Activated T-helper 9 cell treated with anti-CD3 and anti-CD28 coated beads, Interleukin-2, amount 50 U/mL, for 16 hours (primary cell): ENCODE measurements around the gene GLRX5.

Source experiments
- DNase-seq: peaks from one replicate; pipeline ENCODE4 v3.0.0-alpha.2; 2020; ENCODE audit warnings: low read depth

GLRX5 gene

DNA sequence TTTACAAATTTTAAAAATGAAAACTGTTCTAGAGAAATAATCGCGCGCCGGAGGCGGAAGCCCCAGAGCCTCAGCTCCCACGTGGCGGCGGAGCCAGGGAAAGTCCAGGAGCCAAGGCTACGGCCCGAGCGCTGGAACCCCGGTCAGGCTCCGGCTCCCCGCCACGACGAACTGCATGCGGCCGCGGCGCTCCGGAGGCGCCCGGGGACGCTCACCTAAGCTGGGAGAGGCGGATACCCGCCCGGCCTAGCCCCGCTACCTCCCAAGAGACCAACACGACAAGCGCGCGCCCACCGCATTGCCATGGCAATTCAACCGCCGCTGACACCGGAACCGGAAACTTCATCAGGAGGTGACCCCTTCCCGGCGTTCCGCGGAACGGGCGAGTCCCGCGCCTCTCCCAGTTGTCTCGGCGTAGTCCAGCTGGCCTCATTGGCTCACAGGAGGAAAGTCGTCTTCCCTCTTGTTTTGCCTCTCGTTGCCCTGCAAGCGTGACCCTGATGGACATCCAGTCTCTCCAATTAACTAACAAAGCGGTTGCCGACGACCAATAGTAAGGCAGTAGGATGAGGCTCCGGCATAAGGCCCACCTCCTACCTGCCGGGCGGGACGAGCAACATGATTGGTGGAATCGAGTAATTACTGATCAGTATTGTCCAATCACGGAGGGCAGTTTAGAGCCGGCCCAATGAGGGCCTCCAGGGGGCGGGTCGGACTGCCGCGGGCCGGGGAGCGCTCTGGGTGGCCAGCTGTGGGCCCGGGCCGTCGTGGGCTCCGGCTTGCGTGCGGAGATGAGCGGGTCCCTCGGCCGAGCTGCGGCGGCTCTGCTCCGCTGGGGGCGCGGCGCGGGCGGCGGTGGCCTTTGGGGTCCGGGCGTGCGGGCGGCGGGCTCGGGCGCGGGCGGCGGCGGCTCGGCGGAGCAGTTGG, at the start of gene GLRX5:
Gene GLRX5 (plus strand): TSS at position 752 of the 927 bp plus-strand sequence. CDS start 40 bp downstream, at position 792.
- DNase-seq: peak; percentile 96

DNA sequence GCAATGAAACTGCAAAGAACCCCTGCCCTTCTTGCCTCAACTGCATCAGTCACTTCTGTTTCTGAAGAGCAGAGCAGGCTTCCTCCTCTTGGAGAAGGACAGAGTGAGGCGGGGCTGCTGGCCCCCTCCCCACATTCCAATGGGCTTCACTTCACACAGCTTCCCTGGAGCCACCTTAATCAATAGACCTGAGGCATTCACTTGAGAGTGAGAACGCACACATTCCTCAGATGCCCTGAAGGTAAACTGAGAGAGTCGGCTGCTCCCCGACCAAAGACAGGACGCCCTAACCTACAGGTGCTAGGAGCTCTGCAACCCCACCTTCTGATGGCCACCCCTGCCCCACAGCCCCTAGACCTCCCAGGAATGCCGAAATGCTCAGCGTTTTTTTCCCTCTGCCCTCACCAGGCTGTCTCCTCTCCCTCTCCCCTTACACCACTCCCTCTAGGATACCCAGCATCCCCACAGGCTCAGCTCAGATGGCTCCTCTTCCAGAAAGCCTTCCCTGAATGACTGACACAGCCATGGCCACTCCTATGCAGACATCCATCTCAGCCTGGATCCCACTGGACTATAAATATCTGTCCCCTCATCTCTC, 49.5 kb upstream of the GLRX5 start:
- no peak for DNase-seq

DNA sequence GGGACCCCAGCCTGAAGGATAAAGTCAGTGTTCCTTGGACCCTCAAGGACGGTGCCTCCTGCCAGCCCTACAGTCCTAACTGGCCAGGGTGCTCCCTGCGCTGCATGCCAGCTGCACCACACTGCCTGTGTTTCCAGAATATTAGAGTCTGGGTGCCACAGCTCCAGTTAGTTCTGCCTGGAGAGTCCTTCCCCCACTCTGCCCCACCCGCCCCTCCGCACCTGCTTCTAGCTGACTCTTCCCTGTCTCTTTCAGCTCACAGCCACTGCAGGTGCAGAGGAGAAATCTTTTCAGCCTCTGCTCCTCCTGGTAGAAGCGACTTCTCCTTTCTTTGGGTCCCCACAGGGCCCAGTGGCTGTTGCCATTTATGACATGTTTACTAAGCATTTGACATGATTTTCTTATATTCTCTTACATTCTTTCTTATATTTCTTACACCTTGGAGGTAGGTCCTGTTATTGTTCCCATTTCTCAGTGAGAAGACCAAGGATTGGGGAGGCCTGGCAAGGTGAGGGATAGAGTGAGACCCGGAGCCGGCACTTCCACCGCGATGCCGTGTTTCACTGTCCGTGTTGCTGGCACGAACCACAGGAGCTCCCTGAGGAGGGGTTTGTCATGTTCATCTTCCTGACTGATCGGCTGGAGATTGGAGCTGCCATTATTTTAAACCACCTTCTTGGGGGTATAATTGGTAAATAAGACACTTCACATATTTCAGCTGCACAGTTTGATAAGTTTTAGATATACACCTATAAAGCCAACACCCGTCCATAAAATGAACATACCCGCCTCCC, 47.8 kb upstream of the GLRX5 start:
- no peak for DNase-seq

DNA sequence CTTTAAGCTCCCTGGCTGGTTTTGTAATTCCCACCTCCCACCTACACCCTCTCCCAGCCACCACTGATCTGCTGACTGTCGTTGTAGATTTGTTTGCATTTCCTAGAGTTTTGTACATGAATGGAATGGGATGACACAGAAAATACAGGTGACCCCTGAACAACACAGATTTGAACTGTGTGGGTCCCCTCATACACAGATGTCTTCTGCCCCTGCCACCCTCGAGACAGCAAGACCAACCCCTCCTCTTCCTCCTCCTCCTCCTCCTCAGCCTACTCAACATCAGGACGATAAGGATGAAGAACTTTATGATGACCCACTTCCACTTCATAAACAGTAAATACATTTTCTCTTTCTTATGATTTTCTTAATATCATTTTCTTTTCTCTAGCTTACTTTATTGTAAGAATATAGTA, 47.2 kb upstream of the GLRX5 start:
- no peak for DNase-seq

DNA sequence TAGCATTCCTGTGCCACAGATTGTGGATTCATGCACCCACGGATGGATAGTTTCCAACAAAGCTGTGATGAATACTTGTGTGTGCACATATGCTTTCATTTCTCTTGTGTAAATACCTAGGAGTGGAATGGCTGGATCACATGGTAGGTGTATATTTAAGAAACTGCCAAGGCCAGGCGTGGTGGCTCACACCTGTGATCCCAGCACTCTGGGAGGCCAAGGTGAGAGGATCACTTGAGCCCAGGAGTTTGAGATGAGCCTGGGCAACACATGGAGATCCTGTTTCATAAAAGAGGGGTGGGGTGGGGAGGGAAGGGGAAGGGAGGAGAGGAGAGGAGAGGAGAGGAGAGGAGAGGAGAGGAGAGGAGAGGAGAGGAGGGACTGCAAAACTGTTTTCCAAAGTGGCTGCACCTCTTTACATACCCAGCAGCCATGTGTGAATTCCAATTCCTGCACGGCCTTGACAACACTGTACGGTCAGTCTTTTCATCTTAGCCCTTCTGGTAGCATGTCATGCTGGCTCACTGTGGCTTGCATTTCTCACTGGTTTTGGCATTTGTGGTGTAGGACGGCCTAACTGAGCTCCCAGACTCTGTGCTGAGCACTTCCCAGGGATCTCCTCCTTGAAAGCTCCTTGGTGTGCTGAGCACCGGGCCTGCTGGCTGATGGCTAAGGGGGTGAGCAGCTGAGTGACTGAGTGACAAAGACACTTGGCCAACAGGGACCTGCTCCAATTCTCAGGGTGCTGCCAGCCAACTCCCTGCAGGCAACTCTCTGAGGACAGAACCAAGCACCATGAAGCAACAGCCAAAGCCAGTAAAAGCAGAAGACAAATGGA, 46.3 kb upstream of the GLRX5 start:
- no peak for DNase-seq

DNA sequence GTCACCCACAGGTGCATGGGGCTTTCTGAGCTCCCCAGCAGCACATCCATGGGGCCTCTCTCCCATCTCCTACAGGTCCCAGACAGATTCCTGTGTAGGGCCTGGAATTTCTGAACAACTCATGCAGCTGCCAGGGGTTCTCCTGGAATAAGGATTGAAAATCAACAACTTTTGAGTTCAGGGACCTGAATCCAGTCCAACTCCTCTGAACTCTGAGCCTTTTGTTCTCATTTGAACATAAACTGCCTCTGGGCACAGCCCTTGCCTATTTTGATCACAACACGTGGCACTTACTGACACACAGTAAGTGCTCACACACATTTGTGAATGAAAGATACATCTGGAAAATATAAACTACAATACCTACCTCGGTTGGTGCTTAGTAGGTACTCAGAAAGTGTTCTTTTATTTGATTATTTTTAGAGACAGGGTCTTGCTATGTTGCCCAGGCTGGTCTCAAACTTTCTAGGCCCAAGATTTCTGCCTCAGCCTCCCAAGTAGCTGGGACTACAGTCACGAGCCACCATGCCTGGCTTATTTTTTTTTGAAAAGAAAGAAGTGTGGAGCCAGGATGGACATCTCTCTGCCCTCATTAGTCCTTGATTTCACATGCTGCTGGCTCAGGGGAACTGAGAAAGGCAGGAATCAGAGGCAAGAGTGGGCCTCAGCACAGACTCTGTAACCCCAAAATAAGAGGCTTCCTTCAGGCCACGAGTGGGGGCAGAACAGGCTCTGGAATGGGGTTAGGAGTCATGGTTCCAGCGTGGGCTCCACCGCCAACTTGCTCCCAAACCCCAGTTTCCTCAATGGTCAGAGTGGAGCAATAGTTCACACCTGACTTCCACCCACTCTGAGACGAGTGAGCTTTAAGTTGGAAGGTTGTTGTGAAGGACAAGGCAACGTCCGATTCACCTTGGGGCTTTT, 45.4 kb upstream of the GLRX5 start:
- no peak for DNase-seq

DNA sequence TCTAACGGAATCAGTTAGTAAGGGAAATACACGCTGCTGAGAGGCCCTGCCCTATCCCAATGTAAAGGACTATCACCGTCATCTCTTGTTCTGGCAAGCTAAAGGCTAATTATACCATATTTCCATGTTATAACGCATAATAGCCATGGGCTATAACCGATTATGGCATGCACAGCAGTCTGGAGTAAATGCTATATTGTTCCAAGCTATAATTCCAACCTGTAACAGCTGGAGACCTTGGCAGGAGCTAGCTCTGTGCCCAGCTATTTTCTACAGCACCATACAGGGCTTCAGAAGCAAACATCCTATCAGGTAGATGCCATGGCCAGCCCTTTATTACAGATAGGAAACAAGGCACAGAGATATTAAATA, 44.7 kb upstream of the GLRX5 start:
- DNase-seq: no peak

DNA sequence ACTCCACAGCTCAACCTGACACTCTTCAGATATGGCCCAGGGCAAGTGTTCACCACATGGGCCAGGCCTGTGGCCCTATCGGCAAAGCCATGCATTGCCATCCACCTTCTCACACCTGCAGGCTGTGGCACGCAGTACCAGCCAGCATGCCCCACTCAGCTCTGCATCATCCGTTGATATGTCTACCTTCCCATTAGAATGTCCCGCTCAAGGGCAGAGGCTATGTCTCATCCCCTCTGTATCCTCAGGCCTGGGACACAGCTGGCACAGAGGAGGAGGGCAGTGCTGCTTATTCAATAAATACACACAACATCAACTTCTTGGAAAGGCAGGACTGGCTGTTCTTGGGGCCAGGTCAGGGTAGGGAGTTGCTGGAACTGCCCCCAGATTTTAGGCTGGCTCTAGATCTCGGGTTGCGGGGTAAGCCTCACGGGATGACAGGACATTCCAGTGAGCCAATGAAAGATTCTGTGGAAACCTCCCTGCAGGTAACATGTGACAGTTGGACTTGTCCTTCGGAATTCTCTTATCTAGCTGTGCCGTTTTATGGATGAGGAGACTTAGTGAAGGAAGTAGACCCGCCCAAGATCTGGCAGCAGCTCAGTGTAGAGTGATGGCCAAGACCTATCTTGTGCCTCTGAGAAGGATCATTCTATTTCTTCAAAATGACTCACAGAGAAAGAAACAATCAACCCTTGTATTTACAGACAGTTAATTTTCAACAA, 44.0 kb upstream of the GLRX5 start:
- DNase-seq: no peak

DNA sequence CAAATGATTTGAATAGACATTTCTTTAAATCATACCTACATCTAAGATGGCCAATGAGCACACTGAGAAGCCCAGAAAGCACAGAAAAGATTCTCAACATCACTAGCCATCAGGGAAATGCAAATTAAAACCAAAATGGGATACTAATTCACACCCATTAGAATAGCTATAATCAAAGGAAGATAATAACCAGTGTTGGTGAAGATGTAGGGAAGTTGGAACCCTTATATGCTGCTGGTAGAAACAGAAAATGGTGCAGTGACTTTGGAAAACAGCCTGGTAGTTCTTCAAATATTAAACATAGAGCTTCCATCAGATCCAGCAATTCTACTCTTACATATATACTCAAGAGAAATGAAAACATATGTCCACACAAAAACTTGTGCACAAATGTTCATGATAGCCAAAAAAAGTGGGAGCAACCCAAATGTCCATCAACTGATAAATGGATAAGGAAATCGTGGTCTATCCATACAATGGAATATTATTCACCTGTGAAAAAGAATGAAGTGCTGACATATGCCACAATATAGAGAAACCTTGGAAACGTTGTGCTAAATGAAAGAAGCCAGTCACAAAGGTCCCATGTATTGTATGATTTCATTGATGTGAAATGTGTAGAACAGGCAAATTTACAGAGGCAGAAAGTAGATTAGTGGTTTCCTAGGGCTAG, 42.8 kb upstream of the GLRX5 start:
- DNase-seq: no peak

DNA sequence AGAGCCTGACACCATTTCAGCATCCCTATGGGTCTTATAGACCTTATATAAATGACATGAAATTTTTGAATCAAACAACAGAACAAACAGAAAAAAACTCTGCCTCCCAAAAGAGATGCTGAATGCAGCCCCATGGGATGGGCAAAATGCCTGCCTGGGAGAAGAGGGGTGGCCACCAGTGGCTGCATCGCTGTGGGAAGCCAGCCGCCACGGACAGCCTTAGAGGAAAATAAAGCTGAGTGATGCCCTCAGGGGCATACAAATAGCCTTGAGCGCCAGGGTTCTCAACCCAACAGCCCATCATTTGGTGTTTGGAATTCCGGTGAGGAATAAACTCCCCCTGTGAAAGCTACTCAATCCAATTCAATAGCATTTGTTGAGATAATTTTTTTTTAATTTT, 41.3 kb upstream of the GLRX5 start:
- no peak for DNase-seq

DNA sequence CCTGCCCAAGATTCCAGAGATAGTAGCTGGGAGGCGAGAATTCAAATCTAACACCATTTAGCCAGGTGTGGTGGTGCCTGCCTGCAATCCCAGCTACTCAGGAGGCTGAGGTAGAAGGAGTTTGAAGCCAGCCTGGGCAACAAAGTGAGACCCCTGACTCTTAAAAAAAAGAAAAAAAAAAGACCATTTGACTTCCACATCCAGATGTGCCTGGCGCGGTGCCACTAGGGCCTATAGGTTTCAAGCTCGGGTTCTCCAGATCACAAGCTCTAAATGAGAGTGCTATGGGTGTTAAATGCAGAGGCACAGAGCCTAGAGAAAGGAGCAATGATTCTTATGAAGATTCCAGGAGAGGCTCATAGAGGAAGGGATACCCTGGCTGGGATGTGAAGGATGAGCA, 40.9 kb upstream of the GLRX5 start:
- DNase-seq: no peak

DNA sequence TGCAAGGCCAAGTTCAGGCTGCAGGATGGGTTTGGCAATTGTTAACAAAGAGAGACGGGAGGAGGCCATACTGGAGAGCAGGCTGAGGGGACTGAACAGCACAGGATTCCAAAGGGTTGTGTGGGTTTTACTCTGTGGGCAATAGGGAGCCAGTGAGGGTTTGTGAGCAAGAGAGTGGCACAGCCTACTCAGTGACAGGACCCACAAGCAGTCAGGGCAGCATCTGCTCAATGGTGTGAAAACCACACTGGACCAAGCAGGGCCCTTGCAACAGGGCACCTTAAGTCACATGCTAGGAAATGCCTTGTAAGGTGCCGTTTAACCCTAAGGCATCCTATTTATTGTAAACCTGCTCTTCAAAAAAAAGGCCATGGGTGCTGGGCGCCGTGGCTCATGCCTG, 40.4 kb upstream of the GLRX5 start:
- DNase-seq: no peak

DNA sequence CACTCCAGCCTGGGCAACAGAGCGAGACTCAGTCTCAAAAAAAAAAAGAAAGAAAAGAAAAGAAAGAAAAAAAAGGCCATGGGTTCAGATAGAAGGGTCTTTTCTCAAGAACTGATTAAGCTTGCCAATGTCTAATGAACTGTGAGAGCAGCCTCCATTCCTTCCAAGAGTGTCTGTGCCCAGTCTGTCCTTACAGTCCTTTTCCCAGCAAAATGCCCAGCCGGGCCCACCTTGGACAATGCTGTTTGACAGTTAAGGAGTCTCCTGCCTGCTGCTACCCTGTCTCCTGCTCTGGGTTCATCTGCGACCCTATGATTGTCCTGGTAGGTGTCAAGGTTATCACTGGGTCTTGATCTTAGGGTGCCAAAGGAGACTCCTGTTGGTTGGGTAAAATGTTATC, 39.8 kb upstream of the GLRX5 start:
- DNase-seq: no peak

DNA sequence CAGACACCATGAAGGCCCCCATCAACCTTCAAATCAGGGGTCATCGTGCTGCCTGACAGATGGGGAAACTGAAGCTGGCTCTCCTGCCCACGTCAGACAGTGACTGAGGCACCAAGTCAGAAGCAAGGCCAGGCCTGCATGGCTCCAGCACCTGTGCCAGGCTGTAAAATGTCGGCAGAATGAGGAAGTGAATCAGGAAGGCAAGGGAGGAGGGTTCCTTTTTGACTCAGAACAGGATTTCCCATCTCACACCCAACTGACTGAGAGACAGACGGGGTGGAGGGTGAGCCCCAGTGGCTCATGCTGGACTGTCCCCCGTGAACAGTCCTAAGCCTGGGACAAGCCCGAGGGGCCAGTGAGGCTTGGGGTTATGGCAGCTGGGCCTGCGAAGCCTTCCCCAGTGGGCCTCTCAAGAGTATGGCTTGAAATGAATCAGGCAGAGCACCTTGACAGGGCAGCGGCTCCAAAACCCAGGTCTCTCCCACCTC, 39.3 kb upstream of the GLRX5 start:
- DNase-seq: no peak

DNA sequence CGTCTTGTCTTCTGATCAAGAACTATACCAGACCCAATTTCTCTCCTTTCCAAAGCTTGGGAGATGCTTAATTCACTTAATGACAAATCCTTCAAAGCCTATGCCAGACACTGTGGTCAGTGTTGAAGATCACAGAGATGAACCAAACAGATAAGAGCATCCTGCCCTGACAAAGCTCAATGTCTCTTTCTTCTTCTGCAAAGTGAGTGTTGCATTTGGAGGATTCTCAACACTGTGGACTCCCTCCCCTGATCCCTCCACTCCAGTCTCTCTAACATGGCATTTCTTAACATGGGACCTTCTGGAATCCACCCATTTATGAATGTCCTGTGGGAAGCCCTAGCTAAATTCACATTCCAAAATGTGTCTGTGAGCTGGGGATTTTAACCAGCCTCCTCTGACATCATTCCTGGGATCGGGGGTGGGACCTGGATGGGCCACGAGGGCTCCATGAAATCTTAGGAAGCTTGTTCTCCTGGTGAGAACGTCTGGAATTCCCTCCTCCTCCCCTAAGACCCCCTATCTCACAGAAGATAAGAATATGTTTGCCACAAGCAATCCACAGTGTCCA, 38.7 kb upstream of the GLRX5 start:
- DNase-seq: no peak

DNA sequence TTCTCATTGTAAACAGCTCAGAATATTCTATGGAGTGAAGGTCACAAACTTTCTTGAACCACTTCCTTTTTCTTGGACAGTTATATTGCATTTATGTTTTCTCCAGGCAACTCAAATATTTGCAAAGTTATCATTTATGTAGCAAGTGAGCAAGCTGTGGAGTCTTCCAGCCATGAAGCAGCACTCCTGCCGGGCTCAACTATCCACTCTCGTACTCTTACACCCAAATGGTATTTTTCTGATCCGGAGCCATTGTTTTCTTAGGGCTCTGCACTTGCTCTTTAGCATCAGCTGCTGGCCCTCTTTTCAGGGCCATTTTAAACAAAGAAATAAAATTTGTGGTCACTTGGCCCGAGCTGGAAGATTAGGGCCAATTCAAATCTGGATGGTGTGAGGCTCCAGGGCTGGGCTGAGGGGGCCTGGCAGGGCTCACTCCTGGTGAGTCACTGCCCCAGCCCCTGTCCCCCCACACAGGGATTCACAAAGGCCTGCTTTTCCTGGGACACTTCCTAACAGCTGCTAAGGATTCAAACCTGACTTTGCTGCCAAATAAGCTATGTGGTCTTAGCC, 38.1 kb upstream of the GLRX5 start:
- DNase-seq: no peak

DNA sequence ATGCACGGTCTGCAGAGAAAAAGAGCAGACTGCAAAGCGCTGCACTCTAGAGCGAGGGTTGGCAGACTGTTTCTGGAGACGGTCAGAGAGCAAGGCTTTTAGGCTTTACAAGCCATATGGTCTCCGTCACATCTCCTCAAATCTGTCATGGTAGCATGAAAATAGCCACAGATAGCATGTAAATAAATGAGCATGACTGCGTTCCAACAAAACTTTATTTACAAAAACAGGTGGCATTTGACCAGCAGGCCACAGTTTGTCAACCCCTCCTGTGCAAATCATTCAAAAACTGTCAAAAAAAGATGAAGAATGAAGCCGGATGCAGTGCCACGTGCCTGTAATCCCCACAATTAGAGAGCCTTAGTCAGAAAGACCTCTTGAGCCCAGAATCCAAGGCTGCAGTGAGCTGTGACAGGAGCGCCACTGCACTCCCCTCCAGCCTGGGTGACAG, 37.3 kb upstream of the GLRX5 start:
- DNase-seq: no peak

DNA sequence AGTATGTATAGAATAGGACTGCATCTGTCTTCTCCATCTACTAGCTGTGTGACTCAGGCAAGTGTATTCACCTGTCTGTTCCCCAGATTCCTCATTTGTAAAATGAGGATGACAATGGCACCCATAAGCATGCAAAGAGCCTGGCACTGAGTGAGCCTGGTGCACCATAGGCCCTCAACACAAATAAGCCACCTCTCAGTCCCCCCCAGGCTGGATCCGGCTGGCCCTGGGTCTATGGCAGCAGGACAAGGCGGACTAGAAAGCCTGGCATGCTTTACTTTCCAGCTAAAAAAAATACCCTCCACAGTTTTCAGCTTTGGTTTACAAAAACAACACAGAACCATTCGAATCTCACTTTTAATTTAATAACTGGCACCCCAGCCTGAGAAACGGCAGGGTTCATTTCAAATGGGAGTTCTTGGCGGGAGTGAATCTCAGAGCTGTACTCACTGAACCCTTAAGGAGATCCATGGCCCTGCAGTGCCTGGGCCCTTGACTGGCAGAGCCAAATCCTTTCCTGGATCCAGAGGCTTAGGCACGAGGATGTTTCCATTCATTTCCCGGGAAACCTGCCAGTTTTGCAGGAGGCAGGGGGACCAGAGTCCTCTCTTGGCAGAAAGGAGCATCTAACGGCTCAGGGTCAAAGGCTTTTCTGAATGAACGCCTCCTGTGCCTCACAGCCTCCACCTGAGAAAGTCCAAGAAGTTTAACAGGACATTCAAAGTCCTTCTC, 36.1 kb upstream of the GLRX5 start:
- DNase-seq: no peak
